Esophagus (tissue), 2 donors: ENCODE data around the gene COPE. TPM values are rescaled to one million over a fixed set of nuclear protein-coding genes. Genes with fewer than 3 reads are reported as not detected.
"Not testable (repeated sequence)": the region's sequence is repeated elsewhere in the genome, so short reads cannot be mapped to it uniquely, and the experiment has no call there.

Experiments
- H3K27ac ChIP-seq, 2 donors: one replicate each; pipeline ENCODE4 v1.5.1; 2013; ENCODE audit warnings: low read depth in 2 of 2, mild to moderate bottlenecking in 2 of 2, inconsistent platforms in 1 of 2, low read length in 1 of 2, moderate library complexity in 1 of 2
- H3K27me3 ChIP-seq, 2 donors: one replicate each; pipeline ENCODE4 v1.6.1; 2013; ENCODE audit warnings: low read length in 2 of 2, control low read depth in 1 of 2, mild to moderate bottlenecking in 1 of 2; ENCODE audit not compliant: insufficient read depth in 2 of 2, control insufficient read depth in 1 of 2
- H3K36me3 ChIP-seq, 2 donors: one replicate each; pipeline ENCODE4 v1.6.1; 2013; ENCODE audit warnings: low read length in 1 of 2; ENCODE audit not compliant: control insufficient read depth in 2 of 2, insufficient read depth in 2 of 2
- H3K4me1 ChIP-seq, 2 donors: one replicate each; pipeline ENCODE4 v1.6.1; 2013; ENCODE audit warnings: low read length in 1 of 2; ENCODE audit not compliant: control insufficient read depth in 2 of 2, insufficient read depth in 2 of 2
- H3K4me3 ChIP-seq, 2 donors: one replicate each; pipeline ENCODE4 v1.5.1; 2013; ENCODE audit warnings: low read length in 2 of 2, mild to moderate bottlenecking in 2 of 2, low read depth in 1 of 2, moderate library complexity in 1 of 2
- H3K9me3 ChIP-seq, 2 donors: one replicate each; pipeline ENCODE4 v1.6.1; 2013; ENCODE audit warnings: mild to moderate bottlenecking in 2 of 2, low read depth in 1 of 2, low read length in 1 of 2, moderate library complexity in 1 of 2; ENCODE audit not compliant: control insufficient read depth in 2 of 2, insufficient read depth in 1 of 2
- WGBS, 2 donors: extraction: QIAGEN DNeasy Blood & Tissue Kit; methylation state at CpG; one replicate each; pipeline ENCODE4 v1.1.7; 2013; 5-methylcytosine and 5-hydroxymethylcytosine counted together
- polyA plus RNA-seq, 2 donors: library from polyadenylated mRNA; stranded (reverse); fragments of 200-250 nt; gene quantifications; one replicate each; pipeline ENCODE4 v1.2.3, GENCODE V29; 2013
- donor health status: healthy with polysubstance abuse.
- donor health status: Bipolar disorder and iron deficiency.

The COPE gene
- polyA plus RNA-seq, 2 donors, result 192 to 214 TPM

DNA sequence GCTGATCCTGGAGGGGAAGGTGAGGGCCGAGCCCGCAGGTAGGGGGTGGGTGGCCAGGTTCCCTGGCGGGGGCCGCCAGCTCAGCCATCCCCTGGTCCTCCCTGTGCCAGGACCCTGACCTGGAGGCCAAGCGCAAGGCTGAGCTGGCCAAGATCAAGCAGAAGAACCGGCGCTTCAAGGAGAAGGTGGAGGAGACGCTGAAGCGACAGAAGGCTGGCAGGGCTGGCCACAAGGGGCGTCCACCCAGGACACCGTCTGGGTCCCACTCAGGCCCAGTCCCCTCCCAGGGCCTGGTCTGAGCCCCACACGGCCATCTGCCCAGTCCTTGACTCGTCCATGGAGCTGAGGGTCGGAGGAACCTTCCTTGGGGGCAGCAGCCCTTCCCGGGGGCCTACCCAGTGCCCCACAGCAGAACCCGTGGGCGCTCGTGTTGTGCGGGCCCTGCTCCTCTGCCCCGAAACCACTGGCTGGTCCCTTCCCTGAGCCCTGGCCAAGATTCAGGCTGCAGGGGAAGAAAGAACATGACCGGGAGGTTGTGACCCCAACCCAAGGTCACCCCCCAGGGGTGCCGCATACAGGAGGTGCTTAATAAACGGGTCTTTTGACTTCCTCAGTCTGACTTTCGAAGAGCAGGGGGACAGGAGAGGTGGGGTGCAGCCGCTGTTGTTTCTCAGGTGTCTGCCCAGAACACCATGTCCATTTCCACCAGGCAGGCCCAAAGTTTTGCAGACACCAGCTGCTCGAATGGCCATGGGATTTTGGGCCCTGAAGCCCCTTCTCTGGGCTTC, 9.0 kb upstream of the COPE start:
- H3K4me3 ChIP-seq, result no peak overlapping the region
- no peaks in the 10 kb centered on the region for H3K27me3 ChIP-seq
- no peak overlapping the region for H3K27ac ChIP-seq
- H3K36me3 ChIP-seq, result peaks cover 9 to 33% of the 10 kb centered on the region in 2 donors
- H3K4me1 ChIP-seq, result no peaks in the 10 kb centered on the region
- 85 to 88% methylated on average over 26 of the region's 26 CpGs for WGBS, 2 donors
- H3K9me3 ChIP-seq, result no peaks in the 10 kb centered on the region

- Histone ChIP-seq H3K9me3 (no peaks in the 10 kb centered on the region), H3K4me1 (peaks cover 4 to 6% of the 10 kb centered on the region in 2 donors), H3K4me3 (no peak overlapping the region), H3K36me3 (peaks cover 9 to 49% of the 10 kb centered on the region in 2 donors), H3K27me3 (no peaks in the 10 kb centered on the region), H3K27ac (no peak overlapping the region)
- WGBS, 2 donors, result 95 to 97% methylated on average over 15 of the region's 15 CpGs
These were observed 5.6 kb upstream of the COPE start for GRCh38 chr19:18924684-18925213.

- Histone ChIP-seq H3K4me1 (peaks cover 4 to 6% of the 10 kb centered on the region in 2 donors), H3K27me3 (no peaks in the 10 kb centered on the region), H3K4me3 (no peak overlapping the region), H3K36me3 (peaks cover 9 to 39% of the 10 kb centered on the region in 2 donors), H3K9me3 (no peaks in the 10 kb centered on the region), H3K27ac (no peak overlapping the region)
- WGBS, 2 donors, result 84 to 87% methylated on average over 29 of the region's 29 CpGs
These were observed 3.2 kb upstream of the COPE start for GRCh38 chr19:18922228-18922985.

DNA sequence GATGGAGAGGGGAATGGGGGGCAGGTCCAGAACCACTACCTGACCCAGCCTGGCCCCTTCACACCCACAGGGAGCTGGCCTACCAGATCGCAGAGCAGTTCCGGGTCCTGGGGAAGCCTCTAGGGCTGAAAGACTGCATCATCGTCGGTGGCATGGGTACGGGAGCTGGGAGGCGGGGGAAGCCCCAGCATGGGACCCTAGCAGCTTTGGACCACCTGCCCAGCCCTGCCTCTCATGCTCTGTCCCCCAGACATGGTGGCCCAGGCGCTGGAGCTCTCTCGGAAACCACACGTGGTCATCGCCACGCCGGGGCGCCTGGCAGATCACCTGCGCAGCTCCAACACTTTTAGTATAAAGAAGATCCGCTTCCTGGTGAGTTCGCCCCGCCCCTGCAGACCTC, 2.4 kb upstream of the COPE start:
- Histone ChIP-seq H3K4me1 (peaks cover 4 to 6% of the 10 kb centered on the region in 2 donors), H3K9me3 (no peaks in the 10 kb centered on the region), H3K27ac (no peak overlapping the region), H3K4me3 (no peak overlapping the region), H3K27me3 (no peaks in the 10 kb centered on the region), H3K36me3 (peaks cover 9 to 39% of the 10 kb centered on the region in 2 donors)
- WGBS, 2 donors, result 92 to 95% methylated on average over 17 of the region's 17 CpGs

- Histone ChIP-seq H3K27ac (no peak overlapping the region), H3K4me3 (peak overlapping the region; percentile 77 to 98), H3K36me3 (peaks cover 6 to 35% of the 10 kb centered on the region in 2 donors), H3K27me3 (no peaks in the 10 kb centered on the region), H3K4me1 (peaks cover 4 to 8% of the 10 kb centered on the region in 2 donors), H3K9me3 (no peaks in the 10 kb centered on the region)
- 48 to 58% methylated on average over 9 of the region's 9 CpGs for WGBS, 2 donors
These were observed 1.2 kb upstream of the COPE start for GRCh38 chr19:18920400-18920799.

DNA sequence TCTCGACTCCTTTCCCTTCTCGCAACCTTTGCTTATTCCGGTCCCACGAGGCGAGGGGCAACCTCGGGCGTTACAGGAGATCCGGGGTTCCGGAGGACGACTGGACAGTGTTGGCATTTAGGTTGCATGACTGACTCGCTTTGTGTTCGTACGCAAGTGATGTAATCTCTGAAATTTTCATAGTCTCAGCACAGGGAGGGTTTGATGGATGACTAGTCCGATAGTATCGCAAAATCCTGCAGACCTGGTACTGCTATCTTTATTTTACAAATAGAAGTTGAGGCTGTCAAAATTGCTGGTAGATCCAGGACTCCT, 670 bp upstream of the COPE start:
- H3K27me3 ChIP-seq, result no peaks in the 10 kb centered on the region
- WGBS, 2 donors, result 1% methylated on average over 15 of the region's 15 CpGs
- H3K4me3 ChIP-seq, result peak overlapping the region; percentile 77 to 98
- peaks cover 4 to 10% of the 10 kb centered on the region in 2 donors for H3K4me1 ChIP-seq
- peaks cover 5 to 38% of the 10 kb centered on the region in 2 donors for H3K36me3 ChIP-seq
- H3K9me3 ChIP-seq, result no peaks in the 10 kb centered on the region
- H3K27ac ChIP-seq, result peak overlapping the region; percentile 30 to 78

GRCh38 chr19:18917593-18917992, 1.6 kb downstream of the COPE start:
- not testable (repeated sequence) for H3K4me3 ChIP-seq

DNA sequence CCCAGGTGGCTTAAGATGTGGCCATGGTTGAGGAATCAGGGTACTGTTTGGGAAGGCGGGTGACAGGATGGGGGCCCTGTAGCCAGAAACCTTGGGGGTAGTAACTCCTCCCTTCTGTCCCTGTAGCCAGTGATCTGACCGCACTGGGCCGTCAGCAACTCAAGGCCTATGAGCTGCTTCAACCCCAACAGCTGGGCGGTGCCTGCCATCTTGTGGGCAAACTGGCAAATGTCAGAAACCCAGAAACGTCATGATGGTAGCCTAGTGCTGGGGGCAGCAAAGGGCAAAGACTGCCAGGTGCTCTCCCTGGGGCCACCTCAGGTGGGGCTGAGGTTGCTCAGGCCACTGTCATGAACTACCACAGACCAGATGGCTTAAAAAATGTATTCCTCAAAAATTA, 3.5 kb downstream of the COPE start:
- no peaks in the 10 kb centered on the region for H3K27me3 ChIP-seq
- WGBS, 2 donors, result 52 to 61% methylated on average over 5 of the region's 5 CpGs
- peaks cover 0 to 25% of the 10 kb centered on the region in 2 donors for H3K36me3 ChIP-seq
- H3K4me3 ChIP-seq, result no peak overlapping the region
- H3K27ac ChIP-seq, result no peak overlapping the region
- H3K9me3 ChIP-seq, result no peaks in the 10 kb centered on the region
- peaks cover 4 to 9% of the 10 kb centered on the region in 2 donors for H3K4me1 ChIP-seq

More at GRCh38 chr19:18917593-18917992, 1.6 kb downstream of the COPE start:
- H3K4me1 ChIP-seq, H3K27ac ChIP-seq, H3K27me3 ChIP-seq, H3K9me3 ChIP-seq: not testable (repeated sequence)
- 86 to 88% methylated on average over 9 of the region's 9 CpGs for WGBS, 2 donors
- H3K36me3 ChIP-seq, result peaks cover 0 to 31% of the 10 kb centered on the region in 2 donors

DNA sequence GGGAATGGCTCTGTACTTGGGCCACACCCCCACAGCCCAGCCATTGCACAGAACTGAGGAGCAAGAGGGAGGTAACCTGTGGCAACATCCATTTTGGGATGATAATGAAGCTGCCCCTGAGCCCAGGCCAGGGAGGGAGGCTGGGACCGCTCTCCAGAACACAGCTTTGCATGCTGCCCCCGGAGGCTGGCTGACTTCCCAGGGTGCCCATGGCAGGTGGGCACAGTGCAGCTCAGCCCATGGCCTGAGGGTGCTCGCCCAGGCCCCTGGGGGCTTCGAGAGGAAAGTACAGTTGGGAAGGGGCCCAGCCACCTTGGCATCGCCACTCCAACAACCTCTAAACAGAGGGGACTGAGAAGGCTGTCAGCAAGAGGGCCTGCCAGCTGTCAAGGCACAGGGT, 5.7 kb downstream of the COPE start:
- no peak overlapping the region for H3K27ac ChIP-seq
- no peak overlapping the region for H3K4me3 ChIP-seq
- no peaks in the 10 kb centered on the region for H3K9me3 ChIP-seq
- peaks cover 0 to 4% of the 10 kb centered on the region in 2 donors for H3K4me1 ChIP-seq
- 83 to 92% methylated on average over 5 of the region's 5 CpGs for WGBS, 2 donors
- peaks cover 0 to 32% of the 10 kb centered on the region in 2 donors for H3K36me3 ChIP-seq
- H3K27me3 ChIP-seq, result no peaks in the 10 kb centered on the region
